PC-9 (cell line): ENCODE results near the gene SP3.

Experiments
- CTCF ChIP-seq: fragments of 200-600 bp; sonication (generic); conservative IDR thresholded peaks from 2 replicates; pipeline ENCODE4 v1.6.1; 2017; ENCODE audit warnings: mixed run types, antibody characterized with exemption, mild to moderate bottlenecking, moderate library complexity
- EZH2 ChIP-seq: fragments of 200-600 bp; sonication (generic); IDR thresholded peaks from 2 replicates; pipeline ENCODE4 v1.8.0; 2017; ENCODE audit warnings: antibody characterized with exemption, low read depth

DNA sequence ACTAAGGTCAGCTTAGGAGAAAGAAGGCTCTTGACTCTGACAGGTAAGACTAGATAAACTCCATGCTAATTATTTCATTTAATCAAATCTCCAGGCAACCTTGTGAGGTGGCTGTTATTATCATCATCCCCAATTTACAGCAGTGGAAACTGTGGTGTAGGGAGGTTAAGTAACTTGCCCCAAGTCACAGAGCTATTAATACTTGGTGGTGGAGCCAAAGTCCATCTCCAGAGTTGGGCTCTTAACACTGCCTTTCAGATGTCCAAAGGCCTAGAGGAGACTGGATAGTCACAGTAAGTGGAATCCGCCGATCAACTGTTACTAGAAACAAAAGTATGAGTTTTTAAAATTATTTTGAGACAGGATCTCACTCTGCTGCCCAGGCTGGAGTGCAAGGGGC lies 46.6 kb upstream of the SP3 start:
- TF ChIP-seq EZH2 (no peak), CTCF (no peak)
